Panc1 (cell line): ENCODE results near the gene EVX2. TPM values are rescaled to one million over a fixed set of nuclear protein-coding genes. Genes with fewer than 3 reads are reported as not detected.

Experiments
- ATAC-seq: fragments of 200-7000 bp; cut with Tn5 transposase; 2 replicates; pipeline ENCODE4 v1.9.1; 2020; ENCODE audit warnings: mild to moderate bottlenecking, moderate library complexity
- BruUV-seq: library from RNA; stranded (reverse); fragments of 400-500 nt; replicated peaks from 2 replicates; lab custom pipeline; 2021; lab: Mats Ljungman, UMichigan
- CTCF ChIA-PET: fragments of 300-600 bp; sonication (Branson Sonifier 250); formaldehyde crosslinking; loops from one replicate; lab custom pipeline; 2022; ENCODE audit warnings: antibody characterized with exemption; lab: Charles Lee
- POLR2A ChIA-PET: fragments of 300-600 bp; sonication (Branson Sonifier 250); formaldehyde crosslinking; loops from one replicate; lab custom pipeline; 2022; ENCODE audit warnings: antibody characterized with exemption; lab: Charles Lee
- DNase-seq: peaks from one replicate; pipeline ENCODE4 v3.0.0-alpha.2; 2010; ENCODE audit warnings: low read depth, low spot score
- H3K27ac ChIP-seq: 2 replicates; pipeline ENCODE4 v1.5.1; 2011; ENCODE audit warnings: mild to moderate bottlenecking, low read length, inconsistent platforms
- H3K27me3 ChIP-seq: fragments of 200-500 bp; sonication (Bioruptor generic); 2 replicates; pipeline ENCODE4 v1.6.0; 2014; ENCODE audit warnings: low read length, inconsistent platforms; ENCODE audit not compliant: control insufficient read depth, insufficient read depth
- H3K36me3 ChIP-seq: fragments of 200-500 bp; sonication (Bioruptor generic); 2 replicates; pipeline ENCODE4 v1.5.1; 2014; ENCODE audit warnings: inconsistent platforms, mild to moderate bottlenecking, low read length, moderate library complexity; ENCODE audit not compliant: control insufficient read depth, insufficient read depth
- H3K4me1 ChIP-seq: 2 replicates; pipeline ENCODE4 v1.5.1; 2011; ENCODE audit warnings: inconsistent platforms, mild to moderate bottlenecking, low read length, moderate library complexity; ENCODE audit not compliant: control insufficient read depth, insufficient read depth
- H3K4me3 ChIP-seq, 2 experiments: 2 replicates each; pipeline ENCODE4 v1.5.1; 2011 to 2012; ENCODE audit warnings: low read depth in 2 of 2, low read length in 2 of 2, mild to moderate bottlenecking in 2 of 2, inconsistent platforms in 1 of 2, moderate library complexity in 1 of 2
- H3K9me3 ChIP-seq: fragments of 200-500 bp; sonication (Bioruptor generic); 2 replicates; pipeline ENCODE4 v1.5.1; 2014; ENCODE audit warnings: low read depth, mild to moderate bottlenecking, inconsistent platforms, low read length, moderate library complexity; ENCODE audit not compliant: control insufficient read depth, insufficient read depth
- POLR2AphosphoS5 ChIP-seq: IDR thresholded peaks from 2 replicates; pipeline ENCODE4 v1.6.1; 2012; ENCODE audit warnings: mild to moderate bottlenecking, low read depth, low read length, moderate library complexity
- SIN3A ChIP-seq: IDR thresholded peaks from 2 replicates; pipeline ENCODE4 v1.6.1; 2012; ENCODE audit warnings: low read depth, mild to moderate bottlenecking, low read length, moderate library complexity, borderline replicate concordance; ENCODE audit not compliant: insufficient read depth
- TCF7L2 ChIP-seq: IDR thresholded peaks from 2 replicates; pipeline ENCODE4 v1.6.1; 2011; ENCODE audit warnings: mild to moderate bottlenecking, low read depth, low read length, inconsistent platforms
- in situ Hi-C: cut with HindIII; loops from 2 replicates; pipeline ENCODE4 v1.10.0; 2016; ENCODE audit warnings: low sequenced_read_pairs, low pct_unique_long_range_greater_than_20kb
- intact Hi-C: fragments of 100-400 bp; cut with micrococcal nuclease; formaldehyde crosslinking; loops from one replicate; pipeline ENCODE4 v1.10.0; 2022; ENCODE audit not compliant: unreplicated experiment
- total RNA-seq: library from RNA; stranded (reverse); gene quantifications from one replicate; pipeline ENCODE4 v1.2.1, GENCODE V29; 2021; ENCODE audit not compliant: unreplicated experiment
- TF ChIP-seq, protein P1 (sequence below), 2 experiments: IDR thresholded peaks; 2 replicates each; pipeline ENCODE4 v1.6.1; 2011 to 2012; ENCODE audit warnings: low read depth in 2 of 2, control low read depth in 1 of 2, low read length in 1 of 2, mild to moderate bottlenecking in 1 of 2, moderate library complexity in 1 of 2; ENCODE audit not compliant: insufficient read depth in 1 of 2
- TF ChIP-seq, protein P2 (sequence below): fragments of 450-650 bp; IDR thresholded peaks from 2 replicates; pipeline ENCODE4 v1.5.1; 2017; ENCODE audit warnings: mild to moderate bottlenecking

Gene EVX2
- total RNA-seq, 1 experiment from 2014 or later, result not detected

DNA sequence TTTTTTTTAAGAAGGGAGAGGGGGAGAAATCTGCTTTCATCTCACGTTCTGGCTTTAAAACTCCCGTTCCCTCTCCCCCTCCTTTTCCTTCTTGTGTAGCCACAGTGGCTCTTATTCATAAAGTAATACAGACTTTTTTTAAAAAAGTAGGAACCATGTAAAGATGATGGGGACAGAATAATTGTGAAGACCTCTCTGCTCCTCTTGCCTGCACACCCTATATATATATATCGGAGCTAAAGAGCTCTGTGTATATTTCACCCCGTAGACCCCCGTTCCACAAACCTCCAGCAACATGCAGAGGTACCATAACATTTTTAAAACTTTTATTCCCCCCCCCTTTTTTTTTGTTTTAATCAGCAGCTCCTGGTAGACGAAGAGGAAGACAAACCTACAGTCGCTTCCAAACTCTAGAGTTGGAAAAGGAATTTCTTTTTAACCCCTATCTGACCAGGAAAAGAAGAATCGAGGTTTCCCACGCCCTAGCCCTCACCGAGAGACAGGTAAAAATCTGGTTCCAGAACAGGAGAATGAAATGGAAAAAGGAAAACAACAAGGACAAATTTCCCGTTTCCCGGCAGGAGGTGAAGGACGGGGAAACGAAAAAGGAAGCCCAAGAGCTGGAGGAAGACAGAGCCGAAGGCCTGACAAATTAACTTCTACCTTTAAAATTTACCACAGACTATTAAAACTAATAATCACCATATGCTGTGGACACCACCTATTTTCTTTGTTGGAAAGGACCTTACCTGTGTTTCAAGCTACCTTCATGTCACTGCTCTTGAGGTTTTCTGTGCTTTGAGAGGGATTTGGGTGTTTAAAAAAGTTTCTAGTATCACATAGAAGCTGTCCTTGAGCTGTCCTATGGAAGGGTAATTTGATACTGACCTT, 47.4 kb upstream of the EVX2 start:
- no peaks in the 10 kb centered on the region for H3K27me3 ChIP-seq
- DNase-seq, result no peak
- no peaks in the 10 kb centered on the region for H3K36me3 ChIP-seq
- ChIA-PET POLR2A (no interaction called here), CTCF (interaction anchor here (1.7 kb wide), 1 partner anchor 324 kb away, joined by 18 read pairs; no protein-coding TSS in a partner anchor)
- ATAC-seq, result no peak
- no peak overlapping the region for H3K27ac ChIP-seq
- intact Hi-C loops, result no loop called here
- TF ChIP-seq POLR2AphosphoS5 (no peak), SIN3A (no peak), TCF7L2 (no peak)
- TF ChIP-seq, protein P1, sequence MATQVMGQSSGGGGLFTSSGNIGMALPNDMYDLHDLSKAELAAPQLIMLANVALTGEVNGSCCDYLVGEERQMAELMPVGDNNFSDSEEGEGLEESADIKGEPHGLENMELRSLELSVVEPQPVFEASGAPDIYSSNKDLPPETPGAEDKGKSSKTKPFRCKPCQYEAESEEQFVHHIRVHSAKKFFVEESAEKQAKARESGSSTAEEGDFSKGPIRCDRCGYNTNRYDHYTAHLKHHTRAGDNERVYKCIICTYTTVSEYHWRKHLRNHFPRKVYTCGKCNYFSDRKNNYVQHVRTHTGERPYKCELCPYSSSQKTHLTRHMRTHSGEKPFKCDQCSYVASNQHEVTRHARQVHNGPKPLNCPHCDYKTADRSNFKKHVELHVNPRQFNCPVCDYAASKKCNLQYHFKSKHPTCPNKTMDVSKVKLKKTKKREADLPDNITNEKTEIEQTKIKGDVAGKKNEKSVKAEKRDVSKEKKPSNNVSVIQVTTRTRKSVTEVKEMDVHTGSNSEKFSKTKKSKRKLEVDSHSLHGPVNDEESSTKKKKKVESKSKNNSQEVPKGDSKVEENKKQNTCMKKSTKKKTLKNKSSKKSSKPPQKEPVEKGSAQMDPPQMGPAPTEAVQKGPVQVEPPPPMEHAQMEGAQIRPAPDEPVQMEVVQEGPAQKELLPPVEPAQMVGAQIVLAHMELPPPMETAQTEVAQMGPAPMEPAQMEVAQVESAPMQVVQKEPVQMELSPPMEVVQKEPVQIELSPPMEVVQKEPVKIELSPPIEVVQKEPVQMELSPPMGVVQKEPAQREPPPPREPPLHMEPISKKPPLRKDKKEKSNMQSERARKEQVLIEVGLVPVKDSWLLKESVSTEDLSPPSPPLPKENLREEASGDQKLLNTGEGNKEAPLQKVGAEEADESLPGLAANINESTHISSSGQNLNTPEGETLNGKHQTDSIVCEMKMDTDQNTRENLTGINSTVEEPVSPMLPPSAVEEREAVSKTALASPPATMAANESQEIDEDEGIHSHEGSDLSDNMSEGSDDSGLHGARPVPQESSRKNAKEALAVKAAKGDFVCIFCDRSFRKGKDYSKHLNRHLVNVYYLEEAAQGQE (IDR thresholded peaks at IDR 0.05; ENCODE audit: insufficient read depth in 1 of 2, low read depth in 2 of 2, low read length in 1 of 2), result no peak
- TF ChIP-seq, protein P2, sequence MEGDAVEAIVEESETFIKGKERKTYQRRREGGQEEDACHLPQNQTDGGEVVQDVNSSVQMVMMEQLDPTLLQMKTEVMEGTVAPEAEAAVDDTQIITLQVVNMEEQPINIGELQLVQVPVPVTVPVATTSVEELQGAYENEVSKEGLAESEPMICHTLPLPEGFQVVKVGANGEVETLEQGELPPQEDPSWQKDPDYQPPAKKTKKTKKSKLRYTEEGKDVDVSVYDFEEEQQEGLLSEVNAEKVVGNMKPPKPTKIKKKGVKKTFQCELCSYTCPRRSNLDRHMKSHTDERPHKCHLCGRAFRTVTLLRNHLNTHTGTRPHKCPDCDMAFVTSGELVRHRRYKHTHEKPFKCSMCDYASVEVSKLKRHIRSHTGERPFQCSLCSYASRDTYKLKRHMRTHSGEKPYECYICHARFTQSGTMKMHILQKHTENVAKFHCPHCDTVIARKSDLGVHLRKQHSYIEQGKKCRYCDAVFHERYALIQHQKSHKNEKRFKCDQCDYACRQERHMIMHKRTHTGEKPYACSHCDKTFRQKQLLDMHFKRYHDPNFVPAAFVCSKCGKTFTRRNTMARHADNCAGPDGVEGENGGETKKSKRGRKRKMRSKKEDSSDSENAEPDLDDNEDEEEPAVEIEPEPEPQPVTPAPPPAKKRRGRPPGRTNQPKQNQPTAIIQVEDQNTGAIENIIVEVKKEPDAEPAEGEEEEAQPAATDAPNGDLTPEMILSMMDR, result no peak
- H3K4me1 ChIP-seq, result peaks cover 21% of the 10 kb centered on the region
- no peaks in the 10 kb centered on the region for H3K9me3 ChIP-seq
- H3K4me3 ChIP-seq, result peak overlapping the region in 1 of 2 experiments; percentile 31; a peak in 1 of 4 replicates
- no TSS peak for BruUV-seq
- in situ Hi-C loops, result no loop called here

DNA sequence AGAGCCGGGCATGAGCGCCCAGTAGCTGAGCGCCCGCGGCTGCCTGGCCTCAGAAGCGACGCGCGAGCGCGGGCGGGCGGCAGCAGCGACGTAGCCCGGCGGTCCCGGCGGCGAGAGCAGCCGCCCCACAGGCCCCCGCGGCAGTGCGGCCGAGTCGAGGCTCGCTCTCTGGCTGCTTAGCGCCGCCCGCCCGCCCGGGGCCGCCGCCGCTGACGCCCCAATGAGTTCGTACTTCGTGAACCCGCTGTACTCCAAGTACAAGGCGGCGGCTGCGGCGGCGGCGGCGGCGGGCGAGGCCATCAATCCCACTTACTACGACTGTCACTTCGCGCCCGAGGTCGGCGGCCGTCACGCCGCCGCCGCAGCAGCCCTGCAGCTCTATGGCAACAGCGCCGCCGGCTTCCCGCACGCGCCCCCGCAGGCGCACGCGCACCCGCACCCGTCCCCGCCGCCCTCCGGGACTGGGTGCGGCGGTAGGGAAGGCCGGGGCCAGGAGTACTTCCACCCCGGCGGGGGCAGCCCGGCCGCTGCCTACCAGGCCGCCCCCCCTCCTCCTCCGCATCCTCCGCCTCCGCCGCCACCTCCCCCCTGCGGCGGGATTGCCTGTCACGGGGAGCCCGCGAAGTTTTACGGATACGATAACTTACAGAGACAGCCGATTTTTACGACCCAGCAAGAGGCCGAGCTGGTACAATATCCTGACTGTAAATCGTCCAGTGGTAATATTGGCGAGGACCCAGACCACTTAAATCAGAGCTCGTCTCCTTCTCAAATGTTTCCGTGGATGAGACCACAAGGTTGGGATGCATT, 46.6 kb upstream of the EVX2 start:
- in situ Hi-C loops, result no loop called here
- H3K27me3 ChIP-seq, result no peaks in the 10 kb centered on the region
- ATAC-seq (no peak), DNase-seq (no peak)
- TF ChIP-seq, protein P2, result no peak
- TF ChIP-seq, protein P1 (IDR thresholded peaks at IDR 0.05; ENCODE audit: insufficient read depth in 1 of 2, low read depth in 2 of 2, low read length in 1 of 2), result no peak
- TF ChIP-seq SIN3A (no peak), TCF7L2 (no peak), POLR2AphosphoS5 (no peak)
- H3K4me1 ChIP-seq, result peaks cover 19% of the 10 kb centered on the region
- CTCF ChIA-PET, result no interaction called here
- intact Hi-C loops, result no loop called here
- H3K36me3 ChIP-seq, result no peaks in the 10 kb centered on the region
- BruUV-seq, result no TSS peak
- no peak overlapping the region for H3K27ac ChIP-seq
- H3K9me3 ChIP-seq, result no peaks in the 10 kb centered on the region
- POLR2A ChIA-PET, result no interaction called here
- peak overlapping the region in 1 of 2 experiments; percentile 31; a peak in 1 of 4 replicates for H3K4me3 ChIP-seq
